Ovary (tissue), 3 donors: ENCODE measurements around the gene KCNJ9.

Experiments used
- POLR2A ChIP-seq: fragments of 450-650 bp; IDR thresholded peaks from one replicate; pipeline ENCODE4 v1.6.1; 2017; ENCODE audit warnings: antibody characterized with exemption, mild to moderate bottlenecking, moderate library complexity
- TF ChIP-seq, protein P1 (sequence below), 3 donors: fragments of 450-650 bp in 2 of 3; fragments of 200-600 bp in 1 of 3; IDR thresholded peaks; one replicate each; pipeline versions ENCODE4 v1.5.1 to v1.8.0; 2016 to 2022; ENCODE audit warnings: antibody characterized with exemption in 3 of 3, mild to moderate bottlenecking in 1 of 3
- donor health status: DM: no; HTN: no; CAD: no.

GRCh38 chr1:160084771-160085321, 3.5 kb downstream of the KCNJ9 start:
- TF ChIP-seq, protein P1, sequence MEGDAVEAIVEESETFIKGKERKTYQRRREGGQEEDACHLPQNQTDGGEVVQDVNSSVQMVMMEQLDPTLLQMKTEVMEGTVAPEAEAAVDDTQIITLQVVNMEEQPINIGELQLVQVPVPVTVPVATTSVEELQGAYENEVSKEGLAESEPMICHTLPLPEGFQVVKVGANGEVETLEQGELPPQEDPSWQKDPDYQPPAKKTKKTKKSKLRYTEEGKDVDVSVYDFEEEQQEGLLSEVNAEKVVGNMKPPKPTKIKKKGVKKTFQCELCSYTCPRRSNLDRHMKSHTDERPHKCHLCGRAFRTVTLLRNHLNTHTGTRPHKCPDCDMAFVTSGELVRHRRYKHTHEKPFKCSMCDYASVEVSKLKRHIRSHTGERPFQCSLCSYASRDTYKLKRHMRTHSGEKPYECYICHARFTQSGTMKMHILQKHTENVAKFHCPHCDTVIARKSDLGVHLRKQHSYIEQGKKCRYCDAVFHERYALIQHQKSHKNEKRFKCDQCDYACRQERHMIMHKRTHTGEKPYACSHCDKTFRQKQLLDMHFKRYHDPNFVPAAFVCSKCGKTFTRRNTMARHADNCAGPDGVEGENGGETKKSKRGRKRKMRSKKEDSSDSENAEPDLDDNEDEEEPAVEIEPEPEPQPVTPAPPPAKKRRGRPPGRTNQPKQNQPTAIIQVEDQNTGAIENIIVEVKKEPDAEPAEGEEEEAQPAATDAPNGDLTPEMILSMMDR (IDR thresholded peaks at IDR 0.05) = no peak
- no peak for TF ChIP-seq POLR2A
